Chondrocyte (in vitro differentiated cells): ENCODE data around the gene PPP1R37. TPM values are rescaled to one million over a fixed set of nuclear protein-coding genes. Genes with fewer than 3 reads are reported as not detected.

ENCODE experiments used
- DNase-seq: peaks from one replicate; pipeline ENCODE4 v3.0.0; 2021; ENCODE audit warnings: mixed read lengths, low spot score
- H3K27ac Mint-ChIP-seq: one replicate; pipeline ENCODE4 v1.8.0; 2021; ENCODE audit warnings: mild to moderate bottlenecking, moderate library complexity, mixed read lengths; ENCODE audit not compliant: unreplicated experiment
- H3K27me3 Mint-ChIP-seq: 2 replicates; pipeline ENCODE4 v1.8.0; 2021; ENCODE audit warnings: low read depth, mixed read lengths
- H3K36me3 Mint-ChIP-seq: 2 replicates; pipeline ENCODE4 v1.8.0; 2021; ENCODE audit warnings: low read depth, mixed read lengths
- H3K4me1 Mint-ChIP-seq: 2 replicates; pipeline ENCODE4 v1.8.0; 2021; ENCODE audit warnings: low read depth, mild to moderate bottlenecking, mixed read lengths
- H3K4me3 Mint-ChIP-seq: one replicate; pipeline ENCODE4 v1.8.0; 2021; ENCODE audit warnings: mild to moderate bottlenecking, moderate library complexity, mixed read lengths; ENCODE audit not compliant: unreplicated experiment
- H3K9me3 Mint-ChIP-seq: 2 replicates; pipeline ENCODE4 v1.8.0; 2021; ENCODE audit warnings: low read depth, mixed read lengths
- total RNA-seq: library from RNA; stranded (reverse); gene quantifications from 3 replicates; pipeline ENCODE4 v1.2.1, GENCODE V29; 2021
- TF ChIP-seq, protein P1 (sequence below): fragments of 200-600 bp; sonication (generic); IDR thresholded peaks from 2 replicates; pipeline ENCODE4 v1.5.0; 2021; ENCODE audit warnings: antibody characterized with exemption, mild to moderate bottlenecking, moderate library complexity

PPP1R37 gene
- total RNA-seq, 1 donor from 2014 or later: 30.2 TPM

- Mint-ChIP-seq H3K4me3 (no peak overlapping the region), H3K27me3 (no peaks in the 10 kb centered on the region), H3K4me1 (peaks cover 10% of the 10 kb centered on the region), H3K27ac (peak overlapping the region; percentile 63), H3K36me3 (peaks cover 9% of the 10 kb centered on the region), H3K9me3 (no peaks in the 10 kb centered on the region)
- TF ChIP-seq, protein P1, sequence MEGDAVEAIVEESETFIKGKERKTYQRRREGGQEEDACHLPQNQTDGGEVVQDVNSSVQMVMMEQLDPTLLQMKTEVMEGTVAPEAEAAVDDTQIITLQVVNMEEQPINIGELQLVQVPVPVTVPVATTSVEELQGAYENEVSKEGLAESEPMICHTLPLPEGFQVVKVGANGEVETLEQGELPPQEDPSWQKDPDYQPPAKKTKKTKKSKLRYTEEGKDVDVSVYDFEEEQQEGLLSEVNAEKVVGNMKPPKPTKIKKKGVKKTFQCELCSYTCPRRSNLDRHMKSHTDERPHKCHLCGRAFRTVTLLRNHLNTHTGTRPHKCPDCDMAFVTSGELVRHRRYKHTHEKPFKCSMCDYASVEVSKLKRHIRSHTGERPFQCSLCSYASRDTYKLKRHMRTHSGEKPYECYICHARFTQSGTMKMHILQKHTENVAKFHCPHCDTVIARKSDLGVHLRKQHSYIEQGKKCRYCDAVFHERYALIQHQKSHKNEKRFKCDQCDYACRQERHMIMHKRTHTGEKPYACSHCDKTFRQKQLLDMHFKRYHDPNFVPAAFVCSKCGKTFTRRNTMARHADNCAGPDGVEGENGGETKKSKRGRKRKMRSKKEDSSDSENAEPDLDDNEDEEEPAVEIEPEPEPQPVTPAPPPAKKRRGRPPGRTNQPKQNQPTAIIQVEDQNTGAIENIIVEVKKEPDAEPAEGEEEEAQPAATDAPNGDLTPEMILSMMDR: no peak
- no peak for DNase-seq
Measured at GRCh38 chr19:45049073-45049736, 43.8 kb upstream of the PPP1R37 start.

DNA sequence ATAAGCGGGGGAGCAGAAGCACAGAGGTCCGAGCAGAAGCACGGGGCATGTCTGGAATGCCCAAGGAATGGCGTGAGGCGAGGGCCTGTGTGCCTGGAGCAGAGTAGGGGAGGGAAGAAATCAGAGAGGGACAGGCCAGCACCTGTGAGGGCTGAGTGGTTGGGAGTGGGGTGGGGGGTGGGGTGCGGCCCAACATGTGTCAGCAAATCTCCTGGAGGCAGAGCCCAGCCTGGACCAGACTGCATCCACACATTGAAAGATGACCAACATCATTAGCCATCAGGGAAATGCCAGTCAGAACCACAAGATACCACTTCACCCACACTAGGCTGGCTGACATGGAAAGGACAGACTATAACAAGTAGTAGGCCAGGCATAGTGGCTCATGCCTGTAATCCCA lies 42.9 kb upstream of the PPP1R37 start:
- Mint-ChIP-seq H3K4me3 (no peak overlapping the region), H3K36me3 (peaks cover 11% of the 10 kb centered on the region), H3K4me1 (peaks cover 10% of the 10 kb centered on the region), H3K27me3 (no peaks in the 10 kb centered on the region), H3K27ac (no peak overlapping the region), H3K9me3 (no peaks in the 10 kb centered on the region)
- DNase-seq: no peak
- TF ChIP-seq, protein P1: no peak

DNA sequence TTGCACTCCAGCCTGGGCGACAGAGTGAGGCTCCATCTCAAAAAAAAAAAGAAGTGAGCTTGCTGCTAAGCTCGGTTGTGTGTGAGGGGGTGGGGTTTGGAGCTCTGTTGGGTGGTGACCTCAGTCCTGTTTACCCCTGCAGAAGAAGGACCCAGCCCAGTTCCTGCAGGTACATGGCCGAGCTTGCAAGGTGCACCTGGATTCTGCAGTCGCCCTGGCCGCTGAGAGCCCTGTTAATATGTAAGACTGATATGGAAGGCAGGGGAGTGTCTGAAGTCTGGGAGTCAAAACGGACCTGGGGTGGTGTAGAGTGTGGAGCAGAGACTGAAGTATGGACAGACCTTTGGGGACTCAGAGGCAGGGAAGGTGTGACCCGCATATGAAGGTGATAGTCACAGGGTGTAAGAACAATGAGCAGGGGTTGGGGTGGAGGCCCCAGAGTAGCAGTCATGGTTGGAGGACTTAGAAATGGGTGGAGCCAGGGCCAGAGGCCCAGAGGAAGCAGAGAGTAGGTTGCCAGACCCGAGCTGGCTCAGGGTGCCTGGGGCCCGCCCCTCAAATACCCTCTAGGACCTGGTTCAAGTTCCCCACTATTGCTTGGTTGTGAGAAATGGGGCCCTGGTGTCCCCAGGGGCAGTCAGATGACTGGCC lies 40.9 kb upstream of the PPP1R37 start:
- Mint-ChIP-seq H3K4me1 (peaks cover 10% of the 10 kb centered on the region), H3K27me3 (no peaks in the 10 kb centered on the region), H3K4me3 (no peak overlapping the region), H3K27ac (no peak overlapping the region), H3K36me3 (peaks cover 11% of the 10 kb centered on the region), H3K9me3 (no peaks in the 10 kb centered on the region)
- DNase-seq: peak; percentile 69
- TF ChIP-seq, protein P1: no peak

- no peaks in the 10 kb centered on the region for H3K27me3 Mint-ChIP-seq
- no peak overlapping the region for H3K27ac Mint-ChIP-seq
- no peaks in the 10 kb centered on the region for H3K9me3 Mint-ChIP-seq
- H3K4me3 Mint-ChIP-seq: no peak overlapping the region
- DNase-seq: no peak
- TF ChIP-seq, protein P1: no peak
- peaks cover 38% of the 10 kb centered on the region for H3K36me3 Mint-ChIP-seq
- peaks cover 4% of the 10 kb centered on the region for H3K4me1 Mint-ChIP-seq
Measured at GRCh38 chr19:45056831-45057230, 36.1 kb upstream of the PPP1R37 start.

- no peak overlapping the region for H3K4me3 Mint-ChIP-seq
- H3K27ac Mint-ChIP-seq: no peak overlapping the region
- TF ChIP-seq, protein P1: no peak
- H3K36me3 Mint-ChIP-seq: peaks cover 35% of the 10 kb centered on the region
- no peak for DNase-seq
- H3K4me1 Mint-ChIP-seq: peaks cover 4% of the 10 kb centered on the region
- H3K9me3 Mint-ChIP-seq: no peaks in the 10 kb centered on the region
- H3K27me3 Mint-ChIP-seq: no peaks in the 10 kb centered on the region
Measured at GRCh38 chr19:45057444-45057843, 35.5 kb upstream of the PPP1R37 start.
